ENCODE measurements around the gene SNX24.
"Not testable (repeated sequence)": the region's sequence is repeated elsewhere in the genome, so short reads cannot be mapped to it uniquely, and the experiment has no call there.

SNX24 gene

GRCh38 chr5:122924719-122925395 lies 79.4 kb downstream of the SNX24 start:
- no peak for DNase-seq

GRCh38 chr5:122929001-122929400 lies 83.6 kb downstream of the SNX24 start:
- DNase-seq, result no peak

GRCh38 chr5:122929980-122930379 lies 84.6 kb downstream of the SNX24 start:
- DNase-seq, result no peak

- DNase-seq, result no peak
Observed at GRCh38 chr5:122933956-122934355, 88.5 kb downstream of the SNX24 start.

- DNase-seq, result no peak
Observed at GRCh38 chr5:122936088-122936487, 90.7 kb downstream of the SNX24 start.

GRCh38 chr5:122937914-122938313 lies 92.5 kb downstream of the SNX24 start:
- no peak for DNase-seq

GRCh38 chr5:122940890-122941289 lies 95.5 kb downstream of the SNX24 start:
- no peak for DNase-seq

- DNase-seq, result no peak
Observed at GRCh38 chr5:122941737-122942136, 96.3 kb downstream of the SNX24 start.

GRCh38 chr5:122942164-122942914 lies 96.9 kb downstream of the SNX24 start:
- DNase-seq, result no peak

GRCh38 chr5:122943050-122943698 lies 97.8 kb downstream of the SNX24 start:
- no peak for DNase-seq

GRCh38 chr5:122944051-122944450 lies 98.6 kb downstream of the SNX24 start:
- DNase-seq, result no peak

GRCh38 chr5:122947372-122947771 lies 102.0 kb downstream of the SNX24 start:
- no peak for DNase-seq

- DNase-seq, result no peak
Observed at GRCh38 chr5:122947772-122948171, 102.4 kb downstream of the SNX24 start.

GRCh38 chr5:122948319-122948718 lies 102.9 kb downstream of the SNX24 start:
- DNase-seq, result no peak

- no peak for DNase-seq
Observed at GRCh38 chr5:122951658-122952057, 106.2 kb downstream of the SNX24 start.

GRCh38 chr5:122954719-122955118 lies 109.3 kb downstream of the SNX24 start:
- no peak for DNase-seq

- no peak for DNase-seq
Observed at GRCh38 chr5:122957457-122957856, 112.0 kb downstream of the SNX24 start.

GRCh38 chr5:122959740-122960445 lies 114.5 kb downstream of the SNX24 start:
- no peak for DNase-seq

- no peak for DNase-seq
Observed at GRCh38 chr5:122963305-122963704, 117.9 kb downstream of the SNX24 start.

- no peak for DNase-seq
Observed at GRCh38 chr5:122965111-122965510, 119.7 kb downstream of the SNX24 start.

GRCh38 chr5:122967085-122967484 lies 121.7 kb downstream of the SNX24 start:
- DNase-seq, result no peak

GRCh38 chr5:122967625-122968024 lies 122.2 kb downstream of the SNX24 start:
- DNase-seq, result no peak

- DNase-seq, result not testable (repeated sequence)
Observed at GRCh38 chr5:122968056-122968455, 122.6 kb downstream of the SNX24 start.

All from CD4-positive, alpha-beta T cell treated with Interleukin-1 beta for 1 hour (primary cell).